Activated CD8-positive, alpha-beta memory T cell treated with anti-CD3 and anti-CD28 coated beads, Interleukin-2, amount 10 ng/mL, durations not matched to agents 7 days and 5 days (primary cell): ENCODE data around the gene ASIC4. TPM values are rescaled to one million over a fixed set of nuclear protein-coding genes. Genes with fewer than 3 reads are reported as not detected.

Source experiments
- ATAC-seq: fragments of 150-1000 bp; cut with Tn5 transposase; one replicate; pipeline ENCODE4 v1.10.0; 2021; ENCODE audit warnings: moderate library complexity
- CTCF ChIA-PET: fragments of 350-600 bp; sonication (Branson Sonifier 250); formaldehyde crosslinking; loops from one replicate; lab custom pipeline; 2021; ENCODE audit warnings: antibody characterized with exemption; lab: Charles Lee
- DNase-seq: peaks from one replicate; pipeline ENCODE4 v3.0.0-alpha.2; 2020
- H3K27ac Mint-ChIP-seq: one replicate; pipeline ENCODE4 v1.8.0; 2021; ENCODE audit warnings: mild to moderate bottlenecking, mixed read lengths
- H3K27me3 Mint-ChIP-seq: one replicate; pipeline ENCODE4 v1.8.0; 2021; ENCODE audit warnings: mixed read lengths
- H3K36me3 Mint-ChIP-seq: one replicate; pipeline ENCODE4 v1.8.0; 2021; ENCODE audit warnings: mild to moderate bottlenecking, mixed read lengths
- H3K4me1 Mint-ChIP-seq: one replicate; pipeline ENCODE4 v1.8.0; 2021; ENCODE audit warnings: mixed read lengths
- H3K4me3 Mint-ChIP-seq: one replicate; pipeline ENCODE4 v1.8.0; 2021; ENCODE audit warnings: mild to moderate bottlenecking, moderate library complexity, mixed read lengths
- H3K9me3 Mint-ChIP-seq: one replicate; pipeline ENCODE4 v1.8.0; 2022; ENCODE audit warnings: low read depth, mixed read lengths
- total RNA-seq, 2 experiments: library from RNA; stranded (reverse); gene quantifications; one replicate each; pipeline ENCODE4 v1.2.3, GENCODE V29; 2021

The ASIC4 gene
- total RNA-seq, 2 experiments from 2014 or later: 0.09 TPM; not detected in 1

- no peaks in the 10 kb centered on the region for H3K9me3 Mint-ChIP-seq
- peaks cover 3% of the 10 kb centered on the region for H3K36me3 Mint-ChIP-seq
- H3K27ac Mint-ChIP-seq: no peak overlapping the region
- DNase-seq (no peak), ATAC-seq (no peak)
- H3K4me1 Mint-ChIP-seq: peaks cover 4% of the 10 kb centered on the region
- CTCF ChIA-PET: interaction anchor here (1.0 to 5.8 kb wide), 4 partner anchors 10 to 23 kb away, joined by 3 to 65 read pairs (median 4); partner anchors contain the start of gene GMPPA
- peaks cover 24% of the 10 kb centered on the region for H3K27me3 Mint-ChIP-seq
- H3K4me3 Mint-ChIP-seq: no peak overlapping the region
These were observed 7.3 kb upstream of the ASIC4 start for GRCh38 chr2:219506802-219507526.

- ATAC-seq (no peak), DNase-seq (no peak)
- CTCF ChIA-PET: interaction anchor here (1.0 to 5.8 kb wide), 5 partner anchors 10 to 22 kb away, joined by 3 to 65 read pairs (median 3); partner anchors contain the start of gene GMPPA
- Mint-ChIP-seq H3K27me3 (peaks cover 28% of the 10 kb centered on the region), H3K4me1 (peaks cover 4% of the 10 kb centered on the region), H3K9me3 (no peaks in the 10 kb centered on the region), H3K27ac (no peak overlapping the region), H3K4me3 (no peak overlapping the region), H3K36me3 (peaks cover 3% of the 10 kb centered on the region)
These were observed 6.5 kb upstream of the ASIC4 start for GRCh38 chr2:219507581-219508443.

- H3K27me3 Mint-ChIP-seq: peaks cover 34% of the 10 kb centered on the region
- H3K4me3 Mint-ChIP-seq: no peak overlapping the region
- H3K36me3 Mint-ChIP-seq: peaks cover 3% of the 10 kb centered on the region
- H3K9me3 Mint-ChIP-seq: no peaks in the 10 kb centered on the region
- DNase-seq (no peak), ATAC-seq (no peak)
- peaks cover 4% of the 10 kb centered on the region for H3K4me1 Mint-ChIP-seq
- CTCF ChIA-PET: interaction anchor here (1.0 to 5.8 kb wide), 2 partner anchors 11 to 19 kb away, joined by 3 to 65 read pairs; partner anchors contain the start of gene GMPPA
- no peak overlapping the region for H3K27ac Mint-ChIP-seq
These were observed 5.9 kb upstream of the ASIC4 start for GRCh38 chr2:219508444-219508734.

- ATAC-seq: peak; percentile 31
- H3K27ac Mint-ChIP-seq: no peak overlapping the region
- peaks cover 4% of the 10 kb centered on the region for H3K4me1 Mint-ChIP-seq
- peaks cover 41% of the 10 kb centered on the region for H3K27me3 Mint-ChIP-seq
- DNase-seq: no peak
- H3K36me3 Mint-ChIP-seq: peaks cover 3% of the 10 kb centered on the region
- H3K4me3 Mint-ChIP-seq: no peak overlapping the region
- CTCF ChIA-PET: interaction anchor here (1.0 to 5.8 kb wide), 8 partner anchors 11 to 122 kb away, joined by 4 to 65 read pairs (median 6); partner anchors contain the start of genes DNPEP and GMPPA
- H3K9me3 Mint-ChIP-seq: no peaks in the 10 kb centered on the region
These were observed 5.1 kb upstream of the ASIC4 start for GRCh38 chr2:219508971-219509779.

GRCh38 chr2:219509780-219510511, 4.3 kb upstream of the ASIC4 start:
- CTCF ChIA-PET: interaction anchor here (0.6 to 5.8 kb wide), 10 partner anchors 9 to 141 kb away, joined by 4 to 65 read pairs (median 5); partner anchors contain the start of genes DNPEP and GMPPA
- DNase-seq: peak; percentile 54
- Mint-ChIP-seq H3K36me3 (peaks cover 1% of the 10 kb centered on the region), H3K27ac (no peak overlapping the region), H3K9me3 (no peaks in the 10 kb centered on the region), H3K4me3 (no peak overlapping the region), H3K27me3 (peaks cover 44% of the 10 kb centered on the region), H3K4me1 (peaks cover 4% of the 10 kb centered on the region)
- peak; percentile 80 for ATAC-seq

- Mint-ChIP-seq H3K4me3 (no peak overlapping the region), H3K27ac (no peak overlapping the region), H3K9me3 (no peaks in the 10 kb centered on the region), H3K4me1 (peaks cover 4% of the 10 kb centered on the region), H3K36me3 (peaks cover 1% of the 10 kb centered on the region), H3K27me3 (peaks cover 51% of the 10 kb centered on the region)
- ATAC-seq: no peak
- CTCF ChIA-PET: interaction anchor here (0.6 to 5.8 kb wide), 12 partner anchors 8 to 140 kb away, joined by 3 to 65 read pairs (median 5); partner anchors contain the start of genes DNPEP and GMPPA
- no peak for DNase-seq
These were observed 3.7 kb upstream of the ASIC4 start for GRCh38 chr2:219510512-219511135.

GRCh38 chr2:219511547-219512325, 2.5 kb upstream of the ASIC4 start:
- ATAC-seq: no peak
- DNase-seq: no peak
- Mint-ChIP-seq H3K4me3 (no peak overlapping the region), H3K4me1 (peaks cover 4% of the 10 kb centered on the region), H3K27me3 (peaks cover 62% of the 10 kb centered on the region), H3K27ac (no peak overlapping the region), H3K36me3 (no peaks in the 10 kb centered on the region), H3K9me3 (no peaks in the 10 kb centered on the region)
- CTCF ChIA-PET: interaction anchor here (0.7 to 5.8 kb wide), 5 partner anchors 14 to 109 kb away, joined by 3 to 65 read pairs (median 5); partner anchors contain the start of gene GMPPA

- Mint-ChIP-seq H3K4me3 (no peak overlapping the region), H3K9me3 (no peaks in the 10 kb centered on the region), H3K36me3 (no peaks in the 10 kb centered on the region), H3K4me1 (peaks cover 4% of the 10 kb centered on the region), H3K27ac (no peak overlapping the region), H3K27me3 (peaks cover 62% of the 10 kb centered on the region)
- CTCF ChIA-PET: interaction anchor here (0.8 to 1.3 kb wide), 2 partner anchors 16 to 17 kb away, joined by 3 read pairs; no protein-coding TSS in a partner anchor
- DNase-seq (no peak), ATAC-seq (no peak)
These were observed 1.6 kb upstream of the ASIC4 start for GRCh38 chr2:219512524-219513216.

- Mint-ChIP-seq H3K9me3 (no peaks in the 10 kb centered on the region), H3K4me3 (no peak overlapping the region), H3K27ac (no peak overlapping the region), H3K36me3 (no peaks in the 10 kb centered on the region), H3K27me3 (peaks cover 65% of the 10 kb centered on the region), H3K4me1 (peaks cover 4% of the 10 kb centered on the region)
- ATAC-seq (no peak), DNase-seq (no peak)
- CTCF ChIA-PET: no interaction called here
These were observed 495 bp upstream of the ASIC4 start for GRCh38 chr2:219513787-219514186.

- no peak for DNase-seq
- peaks cover 66% of the 10 kb centered on the region for H3K27me3 Mint-ChIP-seq
- H3K27ac Mint-ChIP-seq: no peak overlapping the region
- peaks cover 2% of the 10 kb centered on the region for H3K4me1 Mint-ChIP-seq
- H3K9me3 Mint-ChIP-seq: no peaks in the 10 kb centered on the region
- H3K36me3 Mint-ChIP-seq: no peaks in the 10 kb centered on the region
- no peak for ATAC-seq
- H3K4me3 Mint-ChIP-seq: no peak overlapping the region
- CTCF ChIA-PET: interaction anchor here (1.0 to 3.0 kb wide), 2 partner anchors 14 to 20 kb away, joined by 3 to 14 read pairs; no protein-coding TSS in a partner anchor
These were observed 554 bp downstream of the ASIC4 start for GRCh38 chr2:219514836-219515235.
